Prostate gland (tissue), 2 donors: Measurements from ENCODE around the gene PRPF18. TPM values are rescaled to one million over a fixed set of nuclear protein-coding genes. Genes with fewer than 3 reads are reported as not detected.

Source experiments
- DNase-seq: peaks from one replicate; pipeline ENCODE4 v3.0.0-alpha.2; 2019; ENCODE audit warnings: low spot score
- H3K27ac ChIP-seq, 2 donors: fragments of 200-600 bp; sonication (generic); 2 replicates each; pipeline ENCODE4 v1.5.1; 2017 to 2019
- H3K27me3 ChIP-seq: fragments of 200-600 bp; sonication (generic); replicated peaks from 2 replicates; pipeline ENCODE4 v1.5.1; 2019; ENCODE audit not compliant: insufficient read depth
- H3K36me3 ChIP-seq, 2 donors: fragments of 200-600 bp; sonication (generic); 1 replicate in 1 of 2; 2 replicates in 1 of 2; pipeline versions ENCODE4 v1.5.1 to v1.8.1; 2017 to 2019
- H3K4me1 ChIP-seq: fragments of 200-600 bp; sonication (generic); replicated peaks from 2 replicates; pipeline ENCODE4 v1.5.1; 2019
- H3K4me3 ChIP-seq, 2 donors: fragments of 200-600 bp; sonication (generic); 2 replicates each; pipeline ENCODE4 v1.5.1; 2017 to 2019
- H3K9me3 ChIP-seq: fragments of 200-600 bp; sonication (generic); 2 replicates; pipeline ENCODE4 v1.5.1; 2017
- POLR2A ChIP-seq: fragments of 450-650 bp; IDR thresholded peaks from one replicate; pipeline ENCODE4 v1.6.1; 2016; ENCODE audit warnings: antibody characterized with exemption, mild to moderate bottlenecking
- POLR2AphosphoS5 ChIP-seq: sonication (generic); formaldehyde crosslinking; IDR thresholded peaks from one replicate; pipeline ENCODE4 v1.6.1; 2017; ENCODE audit warnings: antibody characterized with exemption
- WGBS: methylation state at CpG from one replicate; pipeline ENCODE4 v1.1.5; 2018; 5-methylcytosine and 5-hydroxymethylcytosine counted together
- intact Hi-C: fragments of 100-400 bp; cut with DNase I; formaldehyde crosslinking; loops from one replicate; pipeline ENCODE4 v1.14.2; 2022
- total RNA-seq, 2 donors: library from RNA; depleted of rRNA; stranded (reverse); fragments of >200 nt; gene quantifications; one replicate each; pipeline ENCODE4 v1.1.0, GENCODE V29; 2016
- TF ChIP-seq, protein P1 (sequence below), 4 experiments: fragments of 200-600 bp in 2 of 4; fragments of 450-650 bp in 2 of 4; sonication (generic) in 2 of 4; IDR thresholded peaks; 1 replicate in 3 of 4; 2 replicates in 1 of 4; pipeline ENCODE4 v1.5.1; 2016 to 2019; ENCODE audit warnings: antibody characterized with exemption in 4 of 4, mild to moderate bottlenecking in 2 of 4, moderate library complexity in 2 of 4

The PRPF18 gene
- total RNA-seq, 2 donors from 2014 or later, result 23.1 to 31.1 TPM

DNA sequence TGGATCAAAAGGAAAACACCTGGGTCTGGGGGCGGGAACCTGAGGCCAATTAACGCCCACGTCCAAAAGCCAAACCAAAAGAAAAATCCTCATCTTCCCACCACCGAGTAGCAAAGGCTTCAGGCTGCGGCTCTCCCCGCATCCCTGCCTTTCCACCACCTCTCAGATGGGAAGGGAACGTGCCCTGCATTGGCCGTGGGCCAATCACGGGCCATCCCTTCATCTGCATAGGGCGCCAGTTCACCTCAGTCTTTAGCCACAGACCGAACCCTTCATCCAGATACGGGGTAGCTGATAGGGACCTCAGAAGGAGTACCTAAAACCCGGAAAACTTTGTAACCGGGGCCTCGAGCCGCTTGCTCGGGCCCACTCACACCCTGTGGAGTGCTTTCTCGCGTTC is 626 bp downstream of the PRPF18 start:
- peak overlapping the region; percentile 51 to 65 for H3K27ac ChIP-seq
- DNase-seq, result no peak
- H3K36me3 ChIP-seq, result no peaks in the 10 kb centered on the region
- H3K9me3 ChIP-seq, result no peaks in the 10 kb centered on the region
- no peaks in the 10 kb centered on the region for H3K27me3 ChIP-seq
- H3K4me3 ChIP-seq, result peak overlapping the region; percentile 73 to 90
- TF ChIP-seq, protein P1, sequence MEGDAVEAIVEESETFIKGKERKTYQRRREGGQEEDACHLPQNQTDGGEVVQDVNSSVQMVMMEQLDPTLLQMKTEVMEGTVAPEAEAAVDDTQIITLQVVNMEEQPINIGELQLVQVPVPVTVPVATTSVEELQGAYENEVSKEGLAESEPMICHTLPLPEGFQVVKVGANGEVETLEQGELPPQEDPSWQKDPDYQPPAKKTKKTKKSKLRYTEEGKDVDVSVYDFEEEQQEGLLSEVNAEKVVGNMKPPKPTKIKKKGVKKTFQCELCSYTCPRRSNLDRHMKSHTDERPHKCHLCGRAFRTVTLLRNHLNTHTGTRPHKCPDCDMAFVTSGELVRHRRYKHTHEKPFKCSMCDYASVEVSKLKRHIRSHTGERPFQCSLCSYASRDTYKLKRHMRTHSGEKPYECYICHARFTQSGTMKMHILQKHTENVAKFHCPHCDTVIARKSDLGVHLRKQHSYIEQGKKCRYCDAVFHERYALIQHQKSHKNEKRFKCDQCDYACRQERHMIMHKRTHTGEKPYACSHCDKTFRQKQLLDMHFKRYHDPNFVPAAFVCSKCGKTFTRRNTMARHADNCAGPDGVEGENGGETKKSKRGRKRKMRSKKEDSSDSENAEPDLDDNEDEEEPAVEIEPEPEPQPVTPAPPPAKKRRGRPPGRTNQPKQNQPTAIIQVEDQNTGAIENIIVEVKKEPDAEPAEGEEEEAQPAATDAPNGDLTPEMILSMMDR (IDR thresholded peaks at IDR 0.05), result no peak
- TF ChIP-seq POLR2AphosphoS5 (no peak), POLR2A (no peak)
- 5% methylated on average over 19 of the region's 19 CpGs for WGBS
- H3K4me1 ChIP-seq, result peaks cover 5% of the 10 kb centered on the region
- intact Hi-C loops, result loop anchor here (10.0 kb wide), 1 partner anchor 213 kb away; no protein-coding TSS in a partner anchor

DNA sequence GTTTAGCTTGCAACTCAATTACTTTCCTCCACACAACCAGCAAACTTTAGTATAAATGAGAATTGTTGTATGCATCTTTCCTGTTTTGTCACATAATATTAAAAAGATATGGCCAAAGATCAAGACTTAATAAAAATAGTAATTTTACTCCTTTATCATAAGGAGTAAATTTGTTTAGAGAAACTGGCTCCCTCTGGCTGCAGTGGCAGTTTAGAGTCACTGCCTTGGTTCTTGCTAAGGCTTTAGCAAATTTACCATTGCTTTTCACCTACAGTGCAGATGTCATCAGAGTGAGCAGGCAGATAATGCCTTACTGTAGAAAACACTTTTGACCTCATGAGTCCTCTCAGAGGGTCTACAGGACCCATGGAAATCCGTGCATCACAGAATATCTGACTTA is 2.6 kb downstream of the PRPF18 start:
- Histone ChIP-seq H3K4me1 (peaks cover 5% of the 10 kb centered on the region), H3K36me3 (no peaks in the 10 kb centered on the region), H3K27me3 (no peaks in the 10 kb centered on the region), H3K4me3 (no peak overlapping the region), H3K9me3 (no peaks in the 10 kb centered on the region), H3K27ac (no peak overlapping the region)
- TF ChIP-seq POLR2AphosphoS5, result no peak
- TF ChIP-seq, protein P1 (IDR thresholded peaks at IDR 0.05), result no peak
- 81% methylated on average over 1 of the region's 1 CpG for WGBS
- intact Hi-C loops, result loop anchor here (10.0 kb wide), 1 partner anchor 215 kb away; no protein-coding TSS in a partner anchor
- no peak for DNase-seq

DNA sequence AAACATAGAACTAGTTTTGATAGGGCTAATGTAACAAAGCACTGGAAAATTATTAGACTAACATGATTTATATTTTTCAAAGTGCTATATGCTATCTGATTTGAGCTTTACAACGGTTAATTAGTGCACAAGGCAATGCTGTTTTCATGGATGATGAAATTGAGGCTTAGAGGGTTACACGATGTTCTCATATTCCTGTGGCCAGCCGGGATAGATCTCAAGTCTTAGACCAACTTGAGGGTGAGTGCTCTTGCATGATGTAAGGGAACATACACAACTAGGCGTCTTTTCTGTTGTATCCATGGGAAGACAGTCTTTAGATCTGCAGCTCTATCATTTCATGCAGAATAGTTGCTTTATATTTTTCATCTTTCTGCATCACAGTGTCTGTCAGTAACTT is 4.1 kb downstream of the PRPF18 start:
- no peaks in the 10 kb centered on the region for H3K27me3 ChIP-seq
- no peaks in the 10 kb centered on the region for H3K36me3 ChIP-seq
- no peaks in the 10 kb centered on the region for H3K9me3 ChIP-seq
- intact Hi-C loops, result no loop called here
- peaks cover 5% of the 10 kb centered on the region for H3K4me1 ChIP-seq
- no peak for TF ChIP-seq POLR2AphosphoS5
- no peak for TF ChIP-seq POLR2A
- TF ChIP-seq, protein P1 (IDR thresholded peaks at IDR 0.05), result no peak
- H3K27ac ChIP-seq, result no peak overlapping the region
- WGBS, result 67% methylated on average over 4 of the region's 4 CpGs
- no peak overlapping the region for H3K4me3 ChIP-seq
- DNase-seq, result no peak

DNA sequence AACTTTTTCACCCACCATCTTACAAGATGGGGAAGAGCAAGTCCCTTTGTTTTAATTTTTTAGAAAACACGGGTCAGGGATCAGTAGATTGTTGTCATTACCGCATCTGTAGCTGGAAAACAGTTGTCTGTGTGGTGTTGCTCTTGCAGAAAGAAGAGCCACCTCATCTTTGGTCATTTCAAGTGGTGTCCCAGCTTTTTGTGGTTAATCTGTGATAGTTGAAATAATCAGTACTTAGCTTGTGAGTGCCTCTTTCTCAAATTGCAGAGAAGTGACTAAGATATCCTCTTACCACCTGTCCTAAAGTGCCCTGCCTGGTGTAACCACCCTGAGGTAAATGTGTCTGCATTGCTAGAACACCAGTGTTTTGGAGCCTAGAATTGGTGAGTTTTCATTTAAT is 5.5 kb downstream of the PRPF18 start:
- WGBS, result 98% methylated on average over 2 of the region's 2 CpGs
- no peaks in the 10 kb centered on the region for H3K9me3 ChIP-seq
- intact Hi-C loops, result no loop called here

DNA sequence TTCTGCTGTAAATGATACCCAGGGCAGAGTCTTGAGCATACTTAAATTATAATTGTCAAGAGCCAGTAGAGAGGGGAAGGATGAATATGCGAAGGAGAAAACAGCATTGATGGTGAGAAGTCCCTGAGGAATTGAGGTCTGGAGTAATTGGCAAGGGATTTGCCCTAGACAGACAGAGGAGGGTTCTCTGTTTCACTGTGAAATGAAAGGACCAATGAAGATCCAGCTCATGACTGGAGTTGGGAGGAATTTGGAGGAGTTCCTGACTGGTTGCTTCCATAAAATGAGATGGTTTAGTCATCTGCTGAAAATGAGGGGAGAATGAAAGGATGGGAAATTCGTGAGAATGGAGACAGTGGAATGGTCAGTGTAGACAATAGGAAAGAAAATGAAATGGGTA is 6.8 kb downstream of the PRPF18 start:
- Histone ChIP-seq H3K4me3 (no peak overlapping the region), H3K27me3 (no peaks in the 10 kb centered on the region), H3K9me3 (no peaks in the 10 kb centered on the region), H3K27ac (no peak overlapping the region), H3K4me1 (no peaks in the 10 kb centered on the region), H3K36me3 (no peaks in the 10 kb centered on the region)
- intact Hi-C loops, result no loop called here
- no peak for TF ChIP-seq POLR2AphosphoS5
- TF ChIP-seq, protein P1 (IDR thresholded peaks at IDR 0.05), result no peak
- no peak for TF ChIP-seq POLR2A
- WGBS, result 83% methylated on average over 2 of the region's 2 CpGs
- DNase-seq, result no peak

More for the DNA sequence above, 5.5 kb downstream of the PRPF18 start:
- Histone ChIP-seq H3K4me1 (peaks cover 5% of the 10 kb centered on the region), H3K27ac (no peak overlapping the region), H3K4me3 (no peak overlapping the region), H3K27me3 (no peaks in the 10 kb centered on the region), H3K36me3 (no peaks in the 10 kb centered on the region)
- DNase-seq, result no peak
- TF ChIP-seq POLR2A (no peak), POLR2AphosphoS5 (no peak)
- TF ChIP-seq, protein P1 (IDR thresholded peaks at IDR 0.05), result no peak
